ENCODE results near the gene PRKN.

The PRKN gene

DNA sequence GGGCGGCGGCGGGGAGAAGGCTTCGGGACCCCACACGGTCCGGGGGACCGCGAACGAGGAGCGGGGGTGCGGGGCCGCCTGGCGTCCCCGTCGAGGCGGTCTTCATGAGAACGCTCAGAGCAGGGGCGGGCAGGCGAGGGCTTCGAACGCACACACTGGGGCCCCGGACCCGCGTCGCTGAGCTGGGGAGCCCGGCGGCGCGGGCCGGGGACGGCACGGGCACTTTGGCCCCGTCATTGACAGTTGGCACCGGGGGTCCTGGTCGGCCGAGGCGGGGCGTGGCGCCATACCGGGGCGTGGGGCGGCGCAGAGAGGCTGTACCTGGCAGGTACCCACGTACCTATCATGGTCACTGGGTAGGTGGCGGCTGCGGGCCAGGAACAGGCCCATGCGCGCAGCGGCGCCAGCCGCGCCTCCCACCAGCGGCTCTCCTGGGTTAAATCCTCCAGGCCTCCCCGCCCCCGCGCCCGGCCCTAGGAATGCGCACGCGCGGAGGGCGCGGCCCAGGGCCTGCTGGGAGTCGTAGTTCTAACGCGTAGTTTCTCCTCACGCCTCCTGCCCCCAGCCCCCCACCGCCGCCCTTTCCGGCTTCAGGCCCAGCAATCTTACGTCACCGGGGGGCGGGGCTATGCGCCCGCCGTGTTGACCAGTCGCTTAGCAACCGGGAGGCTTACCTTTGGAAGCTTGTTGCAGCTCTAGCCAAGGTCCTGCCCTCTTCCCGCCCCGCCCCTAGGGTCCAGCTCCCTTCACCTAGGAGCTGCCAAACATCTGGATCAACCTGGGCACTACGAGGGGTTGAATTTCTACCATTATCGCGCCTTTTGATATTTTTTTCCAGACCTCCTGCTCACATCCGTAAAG, at the start of gene PRKN, which contains the start of gene PACRG:
PRKN (minus strand) TSS at position 445 of the 861 bp plus-strand sequence.
PACRG (plus strand) TSS at position 653 of the 861 bp plus-strand sequence.
- 0 out of 2 replicates have a peak, but pooled peaks cover 3% of the 10 kb centered on the region for H3K4me1 ChIP-seq (ENCODE audit: control insufficient read depth, insufficient read depth, low read length)
- peak within 1 kb of the TSS; percentile 53; the same call in 1 of the 2 replicates for H3K27ac ChIP-seq (ENCODE audit: extremely low read depth, low read depth, low read length)
- H3K36me3 ChIP-seq (ENCODE audit: control insufficient read depth in 2 of 2, insufficient read depth in 1 of 2, low read length in 2 of 2), result no peaks in the 10 kb centered on the region
- no peaks in the 10 kb centered on the region for H3K9me3 ChIP-seq (ENCODE audit: control insufficient read depth, insufficient read depth, low read depth, low read length)
- peak within 1 kb of the TSS; percentile 87 for H3K4me3 ChIP-seq (ENCODE audit: low read depth, low read length)
- POLR2A ChIA-PET, result interaction anchor here (0.9 to 1.5 kb wide), 3 partner anchors 10 to 106 kb away, joined by 3 to 4 read pairs (median 3); no protein-coding TSS in a partner anchor
- CTCF ChIA-PET, result no interaction called here
- TF ChIP-seq, protein P1, sequence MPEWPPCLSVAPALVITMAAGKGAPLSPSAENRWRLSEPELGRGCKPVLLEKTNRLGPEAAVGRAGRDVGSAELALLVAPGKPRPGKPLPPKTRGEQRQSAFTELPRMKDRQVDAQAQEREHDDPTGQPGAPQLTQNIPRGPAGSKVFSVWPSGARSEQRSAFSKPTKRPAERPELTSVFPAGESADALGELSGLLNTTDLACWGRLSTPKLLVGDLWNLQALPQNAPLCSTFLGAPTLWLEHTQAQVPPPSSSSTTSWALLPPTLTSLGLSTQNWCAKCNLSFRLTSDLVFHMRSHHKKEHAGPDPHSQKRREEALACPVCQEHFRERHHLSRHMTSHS (tag by site-specific recombination; IDR thresholded peaks at IDR 0.05), result no peak
- no peak for TF ChIP-seq ZNF792 (tag by site-specific recombination; IDR thresholded peaks at IDR 0.05)
- TF ChIP-seq ZNF529 (tag by site-specific recombination; IDR thresholded peaks at IDR 0.05; ENCODE audit: insufficient replicate concordance), result no peak
- TF ChIP-seq GLIS1 (tag by site-specific recombination; IDR thresholded peaks at IDR 0.05), result peak; percentile 41; the same call in 1 of the 2 replicates
- no peak for TF ChIP-seq ZNF2 (tag by site-specific recombination; IDR thresholded peaks at IDR 0.05)
- TF ChIP-seq ZBTB20 (tag by site-specific recombination; IDR thresholded peaks at IDR 0.05), result peak; percentile 91
- TF ChIP-seq, protein P2, sequence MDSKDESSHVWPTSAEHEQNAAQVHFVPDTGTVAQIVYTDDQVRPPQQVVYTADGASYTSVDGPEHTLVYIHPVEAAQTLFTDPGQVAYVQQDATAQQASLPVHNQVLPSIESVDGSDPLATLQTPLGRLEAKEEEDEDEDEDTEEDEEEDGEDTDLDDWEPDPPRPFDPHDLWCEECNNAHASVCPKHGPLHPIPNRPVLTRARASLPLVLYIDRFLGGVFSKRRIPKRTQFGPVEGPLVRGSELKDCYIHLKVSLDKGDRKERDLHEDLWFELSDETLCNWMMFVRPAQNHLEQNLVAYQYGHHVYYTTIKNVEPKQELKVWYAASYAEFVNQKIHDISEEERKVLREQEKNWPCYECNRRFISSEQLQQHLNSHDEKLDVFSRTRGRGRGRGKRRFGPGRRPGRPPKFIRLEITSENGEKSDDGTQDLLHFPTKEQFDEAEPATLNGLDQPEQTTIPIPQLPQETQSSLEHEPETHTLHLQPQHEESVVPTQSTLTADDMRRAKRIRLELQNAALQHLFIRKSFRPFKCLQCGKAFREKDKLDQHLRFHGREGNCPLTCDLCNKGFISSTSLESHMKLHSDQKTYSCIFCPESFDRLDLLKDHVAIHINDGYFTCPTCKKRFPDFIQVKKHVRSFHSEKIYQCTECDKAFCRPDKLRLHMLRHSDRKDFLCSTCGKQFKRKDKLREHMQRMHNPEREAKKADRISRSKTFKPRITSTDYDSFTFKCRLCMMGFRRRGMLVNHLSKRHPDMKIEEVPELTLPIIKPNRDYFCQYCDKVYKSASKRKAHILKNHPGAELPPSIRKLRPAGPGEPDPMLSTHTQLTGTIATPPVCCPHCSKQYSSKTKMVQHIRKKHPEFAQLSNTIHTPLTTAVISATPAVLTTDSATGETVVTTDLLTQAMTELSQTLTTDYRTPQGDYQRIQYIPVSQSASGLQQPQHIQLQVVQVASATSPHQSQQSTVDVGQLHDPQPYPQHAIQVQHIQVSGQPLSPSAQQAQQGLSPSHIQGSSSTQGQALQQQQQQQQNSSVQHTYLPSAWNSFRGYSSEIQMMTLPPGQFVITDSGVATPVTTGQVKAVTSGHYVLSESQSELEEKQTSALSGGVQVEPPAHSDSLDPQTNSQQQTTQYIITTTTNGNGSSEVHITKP (tag by site-specific recombination; IDR thresholded peaks at IDR 0.05), result peak; percentile 48
- 0 out of 2 replicates have a peak, but pooled peaks have one; percentile 14 for TF ChIP-seq ZNF596 (tag by site-specific recombination; IDR thresholded peaks at IDR 0.05)
- TF ChIP-seq ZNF169 (tag by site-specific recombination; IDR thresholded peaks at IDR 0.05), result no peak
- TF ChIP-seq ZNF510 (tag by site-specific recombination; IDR thresholded peaks at IDR 0.05; ENCODE audit: insufficient replicate concordance), result no peak
- no peak for TF ChIP-seq HOXC10 (CRISPR knock-in tag; IDR thresholded peaks at IDR 0.05)
- TF ChIP-seq, protein P3, sequence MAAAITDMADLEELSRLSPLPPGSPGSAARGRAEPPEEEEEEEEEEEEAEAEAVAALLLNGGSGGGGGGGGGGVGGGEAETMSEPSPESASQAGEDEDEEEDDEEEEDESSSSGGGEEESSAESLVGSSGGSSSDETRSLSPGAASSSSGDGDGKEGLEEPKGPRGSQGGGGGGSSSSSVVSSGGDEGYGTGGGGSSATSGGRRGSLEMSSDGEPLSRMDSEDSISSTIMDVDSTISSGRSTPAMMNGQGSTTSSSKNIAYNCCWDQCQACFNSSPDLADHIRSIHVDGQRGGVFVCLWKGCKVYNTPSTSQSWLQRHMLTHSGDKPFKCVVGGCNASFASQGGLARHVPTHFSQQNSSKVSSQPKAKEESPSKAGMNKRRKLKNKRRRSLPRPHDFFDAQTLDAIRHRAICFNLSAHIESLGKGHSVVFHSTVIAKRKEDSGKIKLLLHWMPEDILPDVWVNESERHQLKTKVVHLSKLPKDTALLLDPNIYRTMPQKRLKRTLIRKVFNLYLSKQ (tag by site-specific recombination; IDR thresholded peaks at IDR 0.05; ENCODE audit: borderline replicate concordance), result no peak
- no peak for TF ChIP-seq ZBTB1 (tag by site-specific recombination; IDR thresholded peaks at IDR 0.05)
- TF ChIP-seq, protein P4, sequence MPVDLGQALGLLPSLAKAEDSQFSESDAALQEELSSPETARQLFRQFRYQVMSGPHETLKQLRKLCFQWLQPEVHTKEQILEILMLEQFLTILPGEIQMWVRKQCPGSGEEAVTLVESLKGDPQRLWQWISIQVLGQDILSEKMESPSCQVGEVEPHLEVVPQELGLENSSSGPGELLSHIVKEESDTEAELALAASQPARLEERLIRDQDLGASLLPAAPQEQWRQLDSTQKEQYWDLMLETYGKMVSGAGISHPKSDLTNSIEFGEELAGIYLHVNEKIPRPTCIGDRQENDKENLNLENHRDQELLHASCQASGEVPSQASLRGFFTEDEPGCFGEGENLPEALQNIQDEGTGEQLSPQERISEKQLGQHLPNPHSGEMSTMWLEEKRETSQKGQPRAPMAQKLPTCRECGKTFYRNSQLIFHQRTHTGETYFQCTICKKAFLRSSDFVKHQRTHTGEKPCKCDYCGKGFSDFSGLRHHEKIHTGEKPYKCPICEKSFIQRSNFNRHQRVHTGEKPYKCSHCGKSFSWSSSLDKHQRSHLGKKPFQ (tag by site-specific recombination; IDR thresholded peaks at IDR 0.05), result no peak
- TF ChIP-seq OSR2 (tag by site-specific recombination; IDR thresholded peaks at IDR 0.05), result no peak
- TF ChIP-seq KLF16 (tag by site-specific recombination; IDR thresholded peaks at IDR 0.05), result peak; percentile 50; the same call in 1 of the 2 replicates
- TF ChIP-seq ZNF629 (tag by site-specific recombination; IDR thresholded peaks at IDR 0.05), result peak; percentile 85
- TF ChIP-seq KLF9 (tag by site-specific recombination; IDR thresholded peaks at IDR 0.05; ENCODE audit: low read depth), result peak; percentile 87
- TF ChIP-seq OVOL3 (tag by site-specific recombination; IDR thresholded peaks at IDR 0.05), result 0 out of 2 replicates have a peak, but pooled peaks have one; percentile 35
- TF ChIP-seq, protein P5, sequence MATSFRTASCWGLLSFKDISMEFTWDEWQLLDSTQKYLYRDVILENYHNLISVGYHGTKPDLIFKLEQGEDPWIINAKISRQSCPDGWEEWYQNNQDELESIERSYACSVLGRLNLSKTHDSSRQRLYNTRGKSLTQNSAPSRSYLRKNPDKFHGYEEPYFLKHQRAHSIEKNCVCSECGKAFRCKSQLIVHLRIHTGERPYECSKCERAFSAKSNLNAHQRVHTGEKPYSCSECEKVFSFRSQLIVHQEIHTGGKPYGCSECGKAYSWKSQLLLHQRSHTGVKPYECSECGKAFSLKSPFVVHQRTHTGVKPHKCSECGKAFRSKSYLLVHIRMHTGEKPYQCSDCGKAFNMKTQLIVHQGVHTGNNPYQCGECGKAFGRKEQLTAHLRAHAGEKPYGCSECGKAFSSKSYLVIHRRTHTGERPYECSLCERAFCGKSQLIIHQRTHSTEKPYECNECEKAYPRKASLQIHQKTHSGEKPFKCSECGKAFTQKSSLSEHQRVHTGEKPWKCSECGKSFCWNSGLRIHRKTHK (tag by site-specific recombination; IDR thresholded peaks at IDR 0.05), result no peak
- no peak for TF ChIP-seq MEIS1 (CRISPR knock-in tag; IDR thresholded peaks at IDR 0.05; ENCODE audit: borderline replicate concordance)
- TF ChIP-seq, protein P6, sequence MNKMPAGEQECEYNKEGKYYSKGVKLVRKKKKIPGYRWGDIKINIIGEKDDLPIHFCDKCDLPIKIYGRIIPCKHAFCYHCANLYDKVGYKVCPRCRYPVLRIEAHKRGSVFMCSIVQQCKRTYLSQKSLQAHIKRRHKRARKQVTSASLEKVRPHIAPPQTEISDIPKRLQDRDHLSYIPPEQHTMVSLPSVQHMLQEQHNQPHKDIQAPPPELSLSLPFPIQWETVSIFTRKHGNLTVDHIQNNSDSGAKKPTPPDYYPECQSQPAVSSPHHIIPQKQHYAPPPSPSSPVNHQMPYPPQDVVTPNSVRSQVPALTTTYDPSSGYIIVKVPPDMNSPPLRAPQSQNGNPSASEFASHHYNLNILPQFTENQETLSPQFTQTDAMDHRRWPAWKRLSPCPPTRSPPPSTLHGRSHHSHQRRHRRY (tag by site-specific recombination; IDR thresholded peaks at IDR 0.05), result no peak
- TF ChIP-seq ZNF146 (tag by site-specific recombination; IDR thresholded peaks at IDR 0.05), result no peak
- TF ChIP-seq TRIM28 (IDR thresholded peaks at IDR 0.05; ENCODE audit: borderline replicate concordance, low read length), result peak; percentile 40; the same call in 1 of the 2 replicates
- TF ChIP-seq, protein P7, sequence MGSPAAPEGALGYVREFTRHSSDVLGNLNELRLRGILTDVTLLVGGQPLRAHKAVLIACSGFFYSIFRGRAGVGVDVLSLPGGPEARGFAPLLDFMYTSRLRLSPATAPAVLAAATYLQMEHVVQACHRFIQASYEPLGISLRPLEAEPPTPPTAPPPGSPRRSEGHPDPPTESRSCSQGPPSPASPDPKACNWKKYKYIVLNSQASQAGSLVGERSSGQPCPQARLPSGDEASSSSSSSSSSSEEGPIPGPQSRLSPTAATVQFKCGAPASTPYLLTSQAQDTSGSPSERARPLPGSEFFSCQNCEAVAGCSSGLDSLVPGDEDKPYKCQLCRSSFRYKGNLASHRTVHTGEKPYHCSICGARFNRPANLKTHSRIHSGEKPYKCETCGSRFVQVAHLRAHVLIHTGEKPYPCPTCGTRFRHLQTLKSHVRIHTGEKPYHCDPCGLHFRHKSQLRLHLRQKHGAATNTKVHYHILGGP (tag by site-specific recombination; IDR thresholded peaks at IDR 0.05), result no peak
